Erythroblast (primary cell): ENCODE results near the gene SLC7A10.
"Not testable (repeated sequence)": the region's sequence is repeated elsewhere in the genome, so short reads cannot be mapped to it uniquely, and the experiment has no call there.

Experiments
- DNase-seq, 2 experiments: peaks; one replicate each; lab custom pipeline; 2025; lab: John Stamatoyannopoulos, UW
- GATA1 ChIP-seq: IDR thresholded peaks from 2 replicates; pipeline ENCODE4 v1.6.1; 2011; ENCODE audit warnings: low read depth, mild to moderate bottlenecking, control low read depth, low read length, moderate library complexity
- POLR2A ChIP-seq: IDR thresholded peaks from 2 replicates; pipeline ENCODE4 v1.6.1; 2011; ENCODE audit warnings: mild to moderate bottlenecking, low read length

Gene SLC7A10

GRCh38 chr19:33168528-33168927 lies 57.1 kb downstream of the SLC7A10 start:
- DNase-seq = no peak
- TF ChIP-seq GATA1 (no peak), POLR2A (no peak)

GRCh38 chr19:33167438-33167837 lies 58.2 kb downstream of the SLC7A10 start:
- TF ChIP-seq POLR2A (no peak), GATA1 (no peak)
- no peak for DNase-seq

GRCh38 chr19:33166037-33166436 lies 59.6 kb downstream of the SLC7A10 start:
- DNase-seq = not testable (repeated sequence)

- TF ChIP-seq POLR2A = no peak
- TF ChIP-seq GATA1 = no peak
- no peak for DNase-seq
Observed at GRCh38 chr19:33163481-33163880, 62.2 kb downstream of the SLC7A10 start.

GRCh38 chr19:33161201-33161600 lies 64.4 kb downstream of the SLC7A10 start:
- DNase-seq = no peak
- TF ChIP-seq GATA1 (no peak), POLR2A (no peak)

- DNase-seq = no peak
- TF ChIP-seq GATA1 (no peak), POLR2A (no peak)
Observed at GRCh38 chr19:33159893-33160292, 65.8 kb downstream of the SLC7A10 start.

- DNase-seq = no peak
- TF ChIP-seq POLR2A (no peak), GATA1 (no peak)
Observed at GRCh38 chr19:33159149-33159548, 66.5 kb downstream of the SLC7A10 start.
